ENCODE data around the gene EML1. TPM values are rescaled to one million over a fixed set of nuclear protein-coding genes. Genes with fewer than 3 reads are reported as not detected.

Gene EML1
- total RNA-seq, 4 donors from 2014 or later, result 92.3 to 131 (median 119) TPM

DNA sequence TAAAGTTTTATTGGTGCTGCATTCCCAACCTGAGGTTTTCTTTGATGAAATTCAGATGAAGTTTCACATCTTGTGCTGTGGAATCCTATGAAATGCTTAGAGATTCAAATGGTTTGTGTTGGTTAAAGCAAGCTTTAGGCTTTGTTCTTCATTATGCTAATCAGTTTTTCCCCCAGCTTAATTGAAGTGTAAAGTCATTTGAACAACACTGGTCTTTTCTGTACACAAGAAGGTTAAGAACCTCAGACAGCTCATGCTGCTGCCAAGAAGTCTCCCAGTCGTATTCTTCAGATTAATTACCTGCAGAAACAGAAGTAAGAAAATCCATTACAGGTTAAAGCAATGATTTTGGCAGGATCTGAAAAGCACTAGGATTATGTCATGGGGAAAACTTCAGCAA lies 48.9 kb downstream of the EML1 start:
- no peak for DNase-seq (ENCODE audit: extremely low spot score)
- no peak overlapping the region for H3K27ac ChIP-seq (replicated peaks in 1 of 4)
- no peaks in the 10 kb centered on the region for H3K27me3 ChIP-seq
- H3K4me3 ChIP-seq, result no peak overlapping the region
- peaks cover 16 to 49% (median 25%) of the 10 kb centered on the region in 4 donors for H3K4me1 ChIP-seq
- H3K36me3 ChIP-seq, result no peaks in the 10 kb centered on the region
- WGBS, result 9% methylated on average over 1 of the region's 1 CpG
- TF ChIP-seq, protein P1, sequence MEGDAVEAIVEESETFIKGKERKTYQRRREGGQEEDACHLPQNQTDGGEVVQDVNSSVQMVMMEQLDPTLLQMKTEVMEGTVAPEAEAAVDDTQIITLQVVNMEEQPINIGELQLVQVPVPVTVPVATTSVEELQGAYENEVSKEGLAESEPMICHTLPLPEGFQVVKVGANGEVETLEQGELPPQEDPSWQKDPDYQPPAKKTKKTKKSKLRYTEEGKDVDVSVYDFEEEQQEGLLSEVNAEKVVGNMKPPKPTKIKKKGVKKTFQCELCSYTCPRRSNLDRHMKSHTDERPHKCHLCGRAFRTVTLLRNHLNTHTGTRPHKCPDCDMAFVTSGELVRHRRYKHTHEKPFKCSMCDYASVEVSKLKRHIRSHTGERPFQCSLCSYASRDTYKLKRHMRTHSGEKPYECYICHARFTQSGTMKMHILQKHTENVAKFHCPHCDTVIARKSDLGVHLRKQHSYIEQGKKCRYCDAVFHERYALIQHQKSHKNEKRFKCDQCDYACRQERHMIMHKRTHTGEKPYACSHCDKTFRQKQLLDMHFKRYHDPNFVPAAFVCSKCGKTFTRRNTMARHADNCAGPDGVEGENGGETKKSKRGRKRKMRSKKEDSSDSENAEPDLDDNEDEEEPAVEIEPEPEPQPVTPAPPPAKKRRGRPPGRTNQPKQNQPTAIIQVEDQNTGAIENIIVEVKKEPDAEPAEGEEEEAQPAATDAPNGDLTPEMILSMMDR (IDR thresholded peaks at IDR 0.05), result no peak
- no peak for TF ChIP-seq POLR2A (IDR thresholded peaks at IDR 0.05; ENCODE audit: low read depth)
- TF ChIP-seq POLR2AphosphoS5 (IDR thresholded peaks at IDR 0.05), result no peak
- TF ChIP-seq EP300 (IDR thresholded peaks at IDR 0.05), result no peak
- intact Hi-C loops (cut with DNase I), result no loop called here
- peaks cover 0 to 8% (median 3%) of the 10 kb centered on the region in 4 donors for H3K9me3 ChIP-seq

DNA sequence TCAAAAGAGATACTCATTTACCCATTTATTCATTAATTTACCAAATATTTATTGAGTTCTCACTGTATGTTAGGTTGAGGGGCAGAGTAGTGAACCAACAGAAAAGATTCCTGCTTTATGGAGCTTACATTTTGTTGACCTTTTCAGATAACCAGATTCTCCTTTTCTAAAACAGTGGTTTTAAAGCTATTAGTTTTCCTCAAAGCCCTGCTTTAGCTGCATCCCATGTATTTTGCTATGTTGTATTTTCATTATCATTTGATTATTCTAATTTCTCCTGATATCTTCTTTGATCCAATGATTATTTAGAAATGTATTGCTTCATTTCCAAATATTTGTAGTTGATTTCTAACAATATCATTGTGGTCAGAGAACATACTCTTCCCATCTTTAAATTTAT lies 53.6 kb downstream of the EML1 start:
- Histone ChIP-seq H3K4me1 (peaks cover 0 to 12% (median 1%) of the 10 kb centered on the region in 4 donors), H3K27me3 (no peaks in the 10 kb centered on the region), H3K9me3 (peaks cover 0 to 12% (median 3%) of the 10 kb centered on the region in 4 donors), H3K4me3 (no peak overlapping the region), H3K36me3 (peaks cover 0 to 11% (median 9%) of the 10 kb centered on the region in 4 donors), H3K27ac (replicated peaks in 1 of 4) (no peak overlapping the region)
- TF ChIP-seq POLR2A (IDR thresholded peaks at IDR 0.05; ENCODE audit: low read depth) (no peak), POLR2AphosphoS5 (IDR thresholded peaks at IDR 0.05) (no peak), EP300 (IDR thresholded peaks at IDR 0.05) (no peak)
- TF ChIP-seq, protein P1 (IDR thresholded peaks at IDR 0.05), result no peak
- intact Hi-C loops (cut with DNase I), result no loop called here
- no peak for DNase-seq (ENCODE audit: extremely low spot score)

DNA sequence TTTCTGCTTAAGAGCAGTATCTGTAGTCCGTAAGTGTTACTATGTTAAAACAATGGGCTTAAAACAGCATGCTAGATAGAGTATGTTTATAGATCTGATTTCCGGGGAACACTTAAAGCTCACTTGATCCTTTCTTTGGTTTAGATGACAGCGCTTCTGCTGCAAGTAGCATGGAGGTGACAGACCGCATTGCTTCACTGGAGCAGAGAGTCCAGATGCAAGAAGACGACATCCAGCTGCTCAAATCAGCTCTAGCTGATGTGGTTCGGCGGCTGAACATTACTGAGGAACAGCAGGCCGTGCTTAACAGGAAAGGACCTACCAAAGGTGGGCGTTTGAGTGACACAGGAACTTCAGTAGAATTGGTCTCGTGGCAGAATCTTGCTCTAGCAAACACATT lies 57.5 kb downstream of the EML1 start:
- Histone ChIP-seq H3K9me3 (peaks cover 0 to 12% (median 3%) of the 10 kb centered on the region in 4 donors), H3K4me1 (peaks cover 9 to 16% (median 14%) of the 10 kb centered on the region in 4 donors), H3K27ac (replicated peaks in 1 of 4) (no peak overlapping the region), H3K4me3 (no peak overlapping the region), H3K27me3 (no peaks in the 10 kb centered on the region), H3K36me3 (peaks cover 0 to 29% (median 17%) of the 10 kb centered on the region in 4 donors)
- 82% methylated on average over 10 of the region's 10 CpGs for WGBS
- no peak for DNase-seq (ENCODE audit: extremely low spot score)
- intact Hi-C loops (cut with DNase I), result no loop called here
- TF ChIP-seq, protein P1 (IDR thresholded peaks at IDR 0.05), result no peak
- no peak for TF ChIP-seq EP300 (IDR thresholded peaks at IDR 0.05)
- no peak for TF ChIP-seq POLR2AphosphoS5 (IDR thresholded peaks at IDR 0.05)
- no peak for TF ChIP-seq POLR2A (IDR thresholded peaks at IDR 0.05; ENCODE audit: low read depth)

DNA sequence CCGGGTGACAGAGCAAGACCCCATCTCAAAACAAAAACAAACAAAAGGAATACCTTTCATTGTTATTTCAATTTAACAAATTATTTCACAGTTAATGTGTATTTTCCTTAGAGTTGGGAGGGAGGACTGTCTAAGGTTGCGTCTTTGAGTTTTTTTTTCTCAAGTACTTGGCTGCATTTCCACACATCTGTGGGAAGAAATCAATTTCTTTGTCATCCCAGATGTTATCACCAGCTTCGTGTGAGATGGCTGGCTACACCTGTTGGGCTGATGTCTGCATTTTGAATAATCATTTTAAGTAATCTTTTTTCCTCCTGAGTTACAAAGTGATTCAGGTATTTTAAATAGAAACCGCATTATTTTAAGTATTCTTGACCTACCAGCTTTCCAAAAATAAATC lies 59.4 kb downstream of the EML1 start:
- Histone ChIP-seq H3K36me3 (peaks cover 0 to 29% (median 19%) of the 10 kb centered on the region in 4 donors), H3K27ac (replicated peaks in 1 of 4) (no peak overlapping the region), H3K27me3 (no peaks in the 10 kb centered on the region), H3K4me1 (peaks cover 9 to 16% (median 14%) of the 10 kb centered on the region in 4 donors), H3K4me3 (no peak overlapping the region), H3K9me3 (no peaks in the 10 kb centered on the region)
- no peak for DNase-seq (ENCODE audit: extremely low spot score)
- TF ChIP-seq, protein P1 (IDR thresholded peaks at IDR 0.05), result no peak
- TF ChIP-seq EP300 (IDR thresholded peaks at IDR 0.05), result no peak
- no peak for TF ChIP-seq POLR2AphosphoS5 (IDR thresholded peaks at IDR 0.05)
- no peak for TF ChIP-seq POLR2A (IDR thresholded peaks at IDR 0.05; ENCODE audit: low read depth)
- 43% methylated on average over 4 of the region's 4 CpGs for WGBS
- intact Hi-C loops (cut with DNase I), result no loop called here

DNA sequence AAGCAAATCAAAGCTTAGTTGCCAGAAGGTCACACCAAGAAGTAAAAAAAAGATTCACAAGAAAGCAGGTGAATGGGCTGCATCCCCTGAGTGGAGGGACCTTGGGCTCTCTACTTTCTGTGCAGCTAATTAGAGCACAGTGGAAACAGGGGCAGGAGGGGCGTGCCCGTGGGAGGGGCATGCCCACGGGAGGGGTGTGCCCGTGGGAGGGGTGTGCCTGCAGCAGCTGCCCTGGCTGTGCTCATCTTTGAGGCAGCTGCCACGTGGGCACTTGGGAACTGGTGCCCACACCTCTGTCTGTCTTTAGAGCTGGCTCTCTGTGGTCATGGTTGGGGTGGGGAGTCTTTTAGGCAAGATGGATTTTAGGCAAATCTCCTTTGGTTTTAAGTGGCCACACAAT lies 60.0 kb downstream of the EML1 start:
- WGBS, result 40% methylated on average over 5 of the region's 5 CpGs

More for the DNA sequence above, 60.0 kb downstream of the EML1 start:
- Histone ChIP-seq H3K36me3 (peaks cover 0 to 29% (median 19%) of the 10 kb centered on the region in 4 donors), H3K4me1 (peaks cover 9 to 16% (median 14%) of the 10 kb centered on the region in 4 donors), H3K9me3 (no peaks in the 10 kb centered on the region), H3K27ac (replicated peaks in 1 of 4) (no peak overlapping the region), H3K27me3 (no peaks in the 10 kb centered on the region), H3K4me3 (no peak overlapping the region)
- intact Hi-C loops (cut with DNase I), result no loop called here
- DNase-seq (ENCODE audit: extremely low spot score), result no peak
- no peak for TF ChIP-seq POLR2AphosphoS5 (IDR thresholded peaks at IDR 0.05)
- no peak for TF ChIP-seq EP300 (IDR thresholded peaks at IDR 0.05)
- TF ChIP-seq, protein P1 (IDR thresholded peaks at IDR 0.05), result no peak
- TF ChIP-seq POLR2A (IDR thresholded peaks at IDR 0.05; ENCODE audit: low read depth), result no peak

Data from esophagus muscularis mucosa (tissue), 4 donors.